Right ventricle myocardium superior (tissue), 1 donor: ENCODE data around the gene VPS16. TPM values are rescaled to one million over a fixed set of nuclear protein-coding genes. Genes with fewer than 3 reads are reported as not detected.
A peak's percentile ranks its signal among the peaks of the same experiment; 100 is the strongest.
"Not testable (repeated sequence)": the region's sequence is repeated elsewhere in the genome, so short reads cannot be mapped to it uniquely, and the experiment has no call there.

ENCODE experiments used
- ATAC-seq: fragments of 200-7000 bp; cut with Tn5 transposase; one replicate; pipeline ENCODE4 v1.9.1; 2020; ENCODE audit warnings: mild to moderate bottlenecking; ENCODE audit not compliant: poor library complexity
- DNase-seq: peaks from one replicate; pipeline ENCODE4 v3.0.0-alpha.2; 2020
- intact Hi-C: fragments of 100-400 bp; cut with DNase I; formaldehyde crosslinking; loops from one replicate; pipeline ENCODE4 v1.11.2; 2022
- total RNA-seq: library from RNA; stranded (reverse); fragmentation: NEBNext Ultra II Directional; extraction: Animal tissue kit (Norgen Biotek cat#: 25700); gene quantifications from one replicate; pipeline ENCODE4 v1.2.1, GENCODE V29; 2021
- donor health status: DM: no; HTN: yes; CAD: no; lungs with severe emphysema.

Gene VPS16
- total RNA-seq, 1 donor from 2014 or later = 17.1 TPM

DNA sequence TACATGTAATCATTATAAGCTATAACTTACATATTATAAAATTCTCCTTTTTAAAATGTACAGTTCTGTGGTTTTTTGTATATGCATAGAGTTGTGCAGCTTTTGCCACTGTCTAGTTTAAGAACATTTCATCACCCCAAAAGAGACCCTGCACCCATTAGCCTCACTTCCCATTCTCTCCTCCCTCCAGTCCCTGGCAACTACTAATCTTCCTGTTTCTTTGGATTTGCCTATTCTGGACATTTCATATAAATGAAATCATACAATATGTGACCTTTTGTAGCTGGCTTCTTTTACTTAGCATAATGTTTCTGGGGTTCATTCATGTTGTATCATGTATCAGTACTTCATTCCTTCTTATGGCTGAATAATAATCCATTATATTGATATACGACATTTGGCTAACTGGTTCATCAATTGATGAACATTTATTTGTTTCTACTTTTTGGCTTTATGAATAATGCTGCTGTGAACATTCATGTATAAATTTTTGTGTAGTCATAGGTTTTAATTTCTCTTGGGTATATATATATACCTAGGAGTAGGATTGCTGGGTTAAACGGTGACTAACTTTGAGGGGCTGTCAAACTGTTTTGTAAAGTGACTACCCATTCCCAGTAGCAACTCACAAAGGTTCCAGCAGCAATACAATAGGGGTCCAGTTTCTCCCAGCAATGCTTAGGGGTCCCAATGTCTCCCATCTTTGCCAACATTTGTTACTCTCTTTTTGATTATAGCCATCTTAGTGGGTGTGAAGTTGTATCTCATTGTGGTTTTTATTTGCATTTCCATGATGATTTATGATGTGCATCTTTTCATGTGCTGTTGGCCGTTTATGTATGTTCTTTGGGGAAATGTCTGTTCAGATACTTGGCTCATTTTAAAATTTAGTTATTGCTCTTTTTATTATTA lies 43.4 kb downstream of the VPS16 start:
- intact Hi-C loops = no loop called here
- no peak for DNase-seq
- ATAC-seq = no peak

DNA sequence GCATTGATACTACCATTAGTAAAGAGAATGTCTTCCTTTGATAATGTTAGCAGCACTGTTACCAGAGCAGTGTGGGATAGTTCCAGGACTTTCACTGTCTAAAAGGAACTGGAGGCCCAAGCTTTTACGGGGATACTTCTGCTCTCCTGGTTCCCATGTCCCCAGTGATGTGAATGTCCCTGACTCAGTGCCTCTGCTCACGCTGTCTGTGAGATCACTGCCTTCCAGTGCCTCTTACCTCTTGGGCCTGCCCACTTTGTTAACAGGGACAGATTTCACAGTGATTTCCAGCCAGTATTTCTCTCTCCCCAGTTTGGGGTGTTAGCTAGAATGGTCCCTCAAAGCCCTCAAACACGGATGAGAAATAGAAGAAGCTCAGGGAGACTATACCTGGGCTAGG lies 47.2 kb downstream of the VPS16 start:
- intact Hi-C loops = no loop called here
- DNase-seq (no peak), ATAC-seq (no peak)

DNA sequence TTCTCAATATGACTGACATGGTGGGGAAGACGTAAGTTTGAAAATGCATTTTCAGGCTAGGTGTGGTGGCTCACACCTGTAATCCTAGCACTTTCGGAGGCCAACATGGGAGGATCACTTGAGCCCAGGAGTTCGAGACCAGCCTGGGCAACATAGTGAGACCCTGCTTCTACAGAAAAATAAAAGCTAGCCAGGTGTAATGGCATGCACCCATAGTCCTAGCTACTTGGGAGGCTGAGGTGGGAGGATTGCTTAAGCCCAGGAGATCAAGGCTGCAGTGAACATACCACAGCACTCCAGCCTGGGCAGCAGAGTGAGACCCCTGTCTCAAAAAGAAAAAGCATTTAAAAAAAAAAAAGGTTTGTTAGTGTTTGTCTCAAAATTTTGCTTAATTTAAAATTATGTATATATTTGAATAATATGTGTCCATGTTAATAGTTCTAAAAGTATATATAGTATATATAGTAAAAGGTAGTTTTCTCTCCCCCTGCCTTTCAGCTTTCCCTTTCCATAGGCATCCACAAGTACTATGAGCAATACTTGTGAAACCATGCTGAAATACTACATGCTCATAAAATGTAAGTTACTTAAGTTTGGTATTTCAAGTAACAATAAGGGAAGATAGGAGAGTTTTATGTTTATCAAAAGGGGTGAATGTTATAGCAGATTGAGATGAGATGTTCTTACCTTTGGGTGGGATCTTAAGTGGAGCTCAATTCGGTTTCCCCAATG lies 47.8 kb downstream of the VPS16 start:
- intact Hi-C loops = no loop called here
- ATAC-seq = no peak
- DNase-seq = no peak

DNA sequence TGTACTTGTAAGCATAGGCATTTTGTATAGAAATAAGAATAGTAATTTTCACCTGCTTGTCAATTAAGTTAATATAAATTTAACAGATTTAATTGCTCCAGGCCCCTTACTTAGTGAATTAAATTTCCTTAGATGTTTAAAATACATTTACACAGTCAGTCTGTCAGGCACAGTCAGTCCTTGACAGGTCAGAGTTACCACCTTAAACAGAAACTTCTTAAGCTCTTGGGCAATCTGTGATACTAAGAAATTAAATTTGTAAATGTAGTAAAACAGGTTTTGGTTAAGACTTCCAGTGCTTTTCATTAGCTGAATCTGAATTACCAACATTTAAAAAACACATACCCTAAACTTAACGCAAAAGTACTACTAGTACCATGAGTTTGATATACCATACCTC lies 48.7 kb downstream of the VPS16 start:
- no peak for ATAC-seq
- no peak for DNase-seq
- intact Hi-C loops = no loop called here

DNA sequence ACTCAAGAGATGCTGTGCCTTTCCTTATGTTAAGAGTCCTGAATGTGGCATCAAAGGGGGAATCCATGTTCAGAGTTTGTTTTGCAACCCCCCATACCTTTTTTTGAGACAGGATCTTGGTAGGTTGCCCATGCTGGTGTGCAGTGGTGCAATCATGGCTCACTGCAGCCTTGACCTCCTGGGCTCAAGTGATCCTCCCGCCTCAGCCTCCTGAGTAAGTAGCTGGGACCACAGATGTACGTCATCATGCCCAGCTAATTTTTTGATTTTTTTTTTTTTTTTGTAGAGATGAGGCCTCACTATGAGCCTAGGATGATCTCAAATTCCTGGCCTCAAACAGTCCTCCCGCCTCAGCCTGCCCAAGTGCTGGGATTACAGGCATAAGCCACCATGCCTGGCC lies 49.3 kb downstream of the VPS16 start:
- DNase-seq (no peak), ATAC-seq (no peak)
- intact Hi-C loops = no loop called here

DNA sequence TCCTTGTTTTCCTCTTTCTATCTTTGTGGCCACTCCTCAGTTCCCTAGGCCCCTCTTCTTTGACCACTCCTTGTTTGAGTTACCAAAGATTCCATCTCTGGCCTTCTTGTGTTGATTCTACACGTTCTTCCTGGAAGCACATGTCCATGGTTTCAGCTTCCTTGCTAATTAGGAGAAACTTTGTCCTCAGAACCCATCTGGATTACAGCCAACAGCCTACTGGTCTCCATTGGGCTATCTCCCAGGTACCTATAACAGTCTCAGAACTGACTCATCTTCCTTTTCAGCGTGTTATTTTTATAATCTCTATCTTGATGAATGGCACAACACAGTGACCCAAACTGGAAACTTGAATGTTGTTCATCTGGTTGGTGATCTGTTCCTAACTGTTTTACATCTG lies 50.2 kb downstream of the VPS16 start:
- intact Hi-C loops = no loop called here
- ATAC-seq = no peak

DNA sequence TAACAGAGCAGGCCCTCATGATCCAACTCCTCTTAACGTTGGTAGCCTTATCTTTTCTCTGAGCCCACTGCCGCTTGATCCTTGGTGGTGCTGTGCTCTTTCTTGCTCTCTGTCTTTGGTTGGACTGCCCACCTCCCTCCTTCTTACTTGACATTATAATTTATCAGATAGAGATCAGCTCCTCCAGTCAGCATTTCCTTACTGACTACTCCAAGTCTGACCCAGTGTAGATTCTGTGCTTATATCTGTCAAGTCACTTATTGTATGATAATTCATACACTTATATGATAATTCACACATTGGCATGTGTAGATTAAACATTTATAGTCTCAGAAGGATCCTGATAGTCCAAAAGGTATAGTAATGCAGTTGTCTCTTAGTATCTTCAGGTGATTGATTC lies 50.8 kb downstream of the VPS16 start:
- ATAC-seq (no peak), DNase-seq (no peak)
- intact Hi-C loops = no loop called here

More for the DNA sequence above, 50.2 kb downstream of the VPS16 start:
- DNase-seq = no peak

DNA sequence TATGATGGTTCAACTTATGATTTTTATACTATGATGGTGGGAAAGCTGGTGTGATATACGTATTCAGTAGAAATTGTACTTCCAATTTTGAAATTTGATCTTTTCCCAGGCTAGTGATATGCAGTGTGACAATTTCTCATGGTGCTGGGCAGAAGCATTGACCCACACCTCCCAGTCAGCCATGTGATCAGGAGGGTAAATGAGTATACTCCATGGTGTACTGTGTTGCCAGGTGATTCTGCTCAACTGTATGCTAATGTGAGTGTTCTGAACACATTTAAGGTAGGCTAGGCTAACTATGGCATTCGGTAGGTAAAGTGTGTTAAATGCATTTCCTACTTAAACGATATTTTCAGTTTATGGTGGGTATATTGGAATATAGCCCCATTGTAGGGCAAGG lies 51.8 kb downstream of the VPS16 start:
- intact Hi-C loops = no loop called here
- no peak for ATAC-seq
- no peak for DNase-seq

DNA sequence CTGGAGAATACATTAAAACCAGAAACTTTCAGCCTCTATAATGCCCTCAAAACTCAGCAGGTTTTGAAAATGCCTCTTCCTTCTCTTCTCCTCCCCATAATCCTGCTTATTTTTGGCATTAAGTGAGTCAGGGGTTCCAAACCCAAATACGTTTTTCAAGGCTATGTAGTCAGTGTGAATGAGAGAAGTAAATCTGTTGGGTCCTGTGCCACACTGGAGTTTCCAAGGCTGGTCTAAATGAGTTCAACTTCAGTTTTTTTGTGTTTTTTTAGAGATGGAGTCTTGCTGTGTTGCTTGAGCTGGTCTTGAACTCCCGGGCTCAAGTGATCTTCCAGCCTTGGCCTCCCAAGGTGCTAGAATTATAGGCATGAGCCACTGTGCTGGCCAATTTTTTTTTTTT lies 53.7 kb downstream of the VPS16 start:
- DNase-seq = no peak
- intact Hi-C loops = no loop called here
- ATAC-seq = no peak

DNA sequence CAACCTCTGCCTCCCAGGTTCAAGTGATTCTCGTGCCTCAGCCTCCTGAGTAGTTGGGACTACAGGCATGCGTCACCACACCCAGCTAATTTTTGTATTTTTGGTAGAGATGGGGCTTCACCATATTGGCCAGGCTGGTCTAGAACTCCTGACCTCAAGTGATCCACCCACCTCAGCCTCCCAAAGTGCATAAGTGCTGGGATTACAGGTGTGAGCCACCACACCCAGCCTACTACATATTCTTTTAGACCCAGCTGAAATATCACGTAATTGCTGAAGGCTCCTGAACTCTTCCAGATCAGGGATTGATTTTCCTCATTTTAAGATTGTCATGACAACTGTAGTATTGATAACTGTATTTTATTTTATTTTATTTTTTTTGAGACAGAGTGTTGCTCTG lies 54.6 kb downstream of the VPS16 start:
- DNase-seq, intact Hi-C loops, ATAC-seq: not testable (repeated sequence)

DNA sequence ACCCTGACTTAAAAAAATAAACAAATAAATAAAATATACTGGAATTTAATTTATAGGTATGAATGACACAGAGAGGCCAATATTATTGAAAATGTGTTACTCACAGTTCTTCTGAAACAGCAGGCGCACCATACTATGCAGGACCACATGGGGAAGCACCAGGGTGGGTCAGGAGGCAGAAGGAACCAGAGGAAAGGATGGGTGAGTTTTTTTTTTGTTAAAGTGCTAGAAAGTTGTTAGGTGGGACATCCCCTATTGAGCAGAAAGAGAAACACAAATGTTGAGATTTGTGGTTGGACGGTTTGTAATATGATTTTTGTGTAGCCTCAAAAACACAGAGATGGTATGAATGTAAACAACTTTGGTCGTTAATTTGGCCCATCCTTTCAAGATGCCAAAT lies 58.7 kb downstream of the VPS16 start:
- intact Hi-C loops = no loop called here
- DNase-seq = no peak
- ATAC-seq = no peak

DNA sequence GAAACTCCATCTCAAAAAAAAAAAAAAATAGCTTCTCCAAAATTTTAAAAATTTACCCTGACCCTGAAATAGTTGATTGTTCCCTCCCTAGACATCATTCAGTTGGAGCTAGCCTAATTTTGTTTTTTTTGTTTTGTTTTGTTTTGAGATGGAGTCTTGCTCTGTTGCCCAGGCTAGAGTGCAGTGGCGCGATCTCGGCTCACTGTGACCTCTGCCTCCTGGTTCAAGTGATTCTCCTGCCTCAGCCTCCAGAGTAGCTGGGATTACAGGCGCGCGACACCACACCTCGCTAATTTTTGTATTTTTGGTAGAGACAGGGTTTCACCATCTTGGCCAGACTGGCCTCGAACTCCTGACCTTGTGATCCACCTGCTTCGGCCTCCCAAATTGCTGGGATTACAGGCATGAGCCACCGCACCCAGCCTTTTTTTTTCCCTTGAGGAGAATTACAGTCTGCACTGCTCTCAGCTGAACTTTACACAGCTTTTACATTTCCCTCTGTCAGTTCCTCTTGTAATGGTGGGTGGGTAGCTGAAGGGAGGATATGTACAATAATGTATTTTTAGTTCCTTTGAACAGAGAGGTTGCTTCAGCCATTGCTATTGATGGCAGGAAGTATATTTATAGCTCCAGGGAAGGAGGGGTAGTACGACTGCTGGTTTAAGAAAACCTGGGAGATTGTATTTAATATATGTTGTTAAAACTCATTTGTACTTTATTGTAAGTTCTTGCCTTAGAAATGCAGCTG lies 60.5 kb downstream of the VPS16 start:
- ATAC-seq (peak; percentile 46), DNase-seq (no peak)
- intact Hi-C loops = no loop called here

DNA sequence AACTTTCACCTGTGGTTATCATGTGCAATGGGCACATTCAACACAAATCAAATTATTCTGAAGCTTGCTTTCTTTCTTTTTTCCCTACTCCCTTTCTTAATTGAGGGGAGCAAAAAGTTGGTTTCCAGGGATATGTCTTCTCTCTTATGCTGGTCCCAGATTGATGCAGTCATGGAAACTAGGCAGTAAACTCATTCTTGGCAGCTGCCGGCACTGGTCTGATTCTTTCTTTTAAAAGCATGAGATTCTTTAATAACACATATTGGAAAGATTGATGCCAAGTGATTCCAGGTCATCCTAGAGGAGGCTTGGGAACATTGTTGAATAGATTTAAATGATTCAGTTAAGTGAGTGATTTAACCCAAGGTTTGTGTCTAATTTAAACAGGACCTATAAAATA lies 61.7 kb downstream of the VPS16 start:
- no peak for DNase-seq
- intact Hi-C loops = no loop called here
- ATAC-seq = no peak

DNA sequence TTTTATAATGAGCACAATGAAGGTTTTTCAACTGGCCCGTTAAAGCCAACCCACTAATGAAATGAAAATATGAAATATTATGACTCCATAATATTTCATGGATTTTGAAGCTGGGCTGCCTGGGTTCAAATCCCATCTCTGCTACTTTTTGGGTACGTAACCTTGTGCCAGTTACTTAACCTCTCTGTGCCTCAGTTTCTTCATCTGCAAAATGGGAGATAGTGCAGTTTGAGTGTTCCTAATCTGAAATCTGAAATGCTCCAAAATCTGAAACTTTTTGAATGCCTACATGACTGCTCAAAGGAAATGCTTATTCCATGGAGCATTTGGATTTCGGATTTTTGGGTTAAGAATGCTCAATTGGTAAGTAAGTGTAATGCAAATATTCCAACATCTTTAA lies 62.3 kb downstream of the VPS16 start:
- ATAC-seq (no peak), DNase-seq (no peak)
- intact Hi-C loops = no loop called here

DNA sequence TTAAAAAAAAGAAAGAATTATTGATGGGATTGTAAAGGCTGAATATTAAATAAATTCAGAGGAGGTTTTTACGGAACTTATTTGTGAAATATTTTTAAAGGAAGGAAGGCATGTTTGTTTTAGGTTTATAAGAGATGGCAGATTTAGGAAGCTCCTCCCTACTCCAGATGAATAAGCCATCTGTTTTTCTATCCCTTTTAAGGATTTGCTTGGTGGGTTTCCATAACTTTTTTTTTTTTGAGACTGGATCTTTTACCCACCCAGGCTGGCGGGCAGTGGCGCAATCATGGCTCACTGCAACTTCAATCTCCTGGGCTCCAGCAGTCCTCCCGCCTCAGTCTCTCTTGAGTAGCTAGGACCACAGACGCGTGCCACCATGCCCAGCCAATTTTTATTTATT lies 63.1 kb downstream of the VPS16 start:
- no peak for DNase-seq
- intact Hi-C loops = no loop called here
- no peak for ATAC-seq

DNA sequence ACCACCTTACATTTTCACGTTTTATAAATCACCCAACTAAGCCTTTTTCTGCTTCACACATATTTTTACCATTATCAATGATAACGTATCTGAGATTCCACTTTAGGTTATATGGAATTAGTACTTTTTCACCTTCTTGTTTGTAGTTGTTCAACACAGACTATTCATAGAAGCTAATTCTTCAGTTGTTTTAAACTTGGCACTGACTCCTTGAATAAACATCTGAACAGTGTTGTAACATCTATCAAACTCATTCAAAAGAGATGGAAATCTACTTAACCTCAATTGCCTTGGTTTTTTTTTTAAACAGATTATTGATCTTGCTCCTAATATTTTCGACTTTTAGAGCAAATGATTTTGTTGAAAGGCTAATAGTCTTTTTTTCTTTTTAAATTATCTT lies 67.0 kb downstream of the VPS16 start:
- no peak for ATAC-seq
- intact Hi-C loops = no loop called here
- DNase-seq = no peak

DNA sequence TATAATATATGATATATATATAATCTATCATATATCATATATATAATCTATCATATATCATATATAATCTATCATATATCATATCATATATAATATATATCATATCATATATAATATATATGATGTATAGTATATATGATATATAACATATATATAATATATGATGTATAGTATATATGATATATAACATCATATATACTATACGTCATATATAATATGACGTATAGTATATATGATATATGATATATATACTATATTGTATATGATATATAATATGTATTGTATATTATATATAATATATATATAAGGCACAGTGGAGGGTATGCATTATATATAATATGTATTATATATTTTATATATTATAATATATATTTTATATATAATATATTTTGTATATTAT lies 69.4 kb downstream of the VPS16 start:
- intact Hi-C loops = no loop called here
- DNase-seq = no peak
- no peak for ATAC-seq

DNA sequence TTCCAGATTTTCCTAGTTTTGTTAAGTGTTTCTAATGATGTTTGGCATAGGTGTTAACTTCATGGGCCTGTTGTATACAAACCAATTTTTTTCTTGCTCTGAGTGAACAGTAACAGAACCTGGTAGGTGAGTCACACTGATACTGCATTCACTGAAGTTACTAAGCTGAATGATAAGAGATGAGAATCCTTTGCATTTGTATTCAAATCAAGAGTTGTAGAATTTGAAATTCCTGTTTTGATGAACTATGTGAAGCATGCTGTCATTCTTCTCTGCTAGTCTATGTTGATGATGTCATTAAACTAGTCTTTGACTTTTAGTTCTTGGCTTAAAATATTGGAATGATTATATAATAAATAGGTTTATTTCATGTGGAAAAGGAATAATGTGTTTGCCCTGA lies 70.7 kb downstream of the VPS16 start:
- no peak for ATAC-seq
- no peak for DNase-seq
- intact Hi-C loops = no loop called here

DNA sequence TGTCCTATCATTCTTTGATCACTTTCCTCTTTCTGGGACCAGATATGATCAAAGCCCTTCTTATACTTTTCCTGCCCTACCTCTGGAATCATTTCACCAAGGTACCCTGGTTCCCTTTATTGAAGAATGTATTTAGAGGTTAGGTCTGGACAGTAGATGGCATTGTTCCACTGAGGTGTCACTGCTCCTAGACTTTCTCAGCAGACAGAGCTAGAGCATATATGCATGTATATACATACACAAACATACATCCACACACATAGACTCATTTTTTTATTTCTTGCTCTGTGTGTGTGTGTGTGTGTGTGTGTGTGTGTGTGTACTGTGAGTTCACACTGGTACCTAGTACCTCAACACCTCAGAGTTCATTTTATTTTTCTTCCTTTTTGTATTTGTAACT lies 73.6 kb downstream of the VPS16 start:
- intact Hi-C loops = no loop called here
- DNase-seq (no peak), ATAC-seq (no peak)
